ENCODE results near the gene UBE2K. TPM values are rescaled to one million over a fixed set of nuclear protein-coding genes. Genes with fewer than 3 reads are reported as not detected.

The UBE2K gene
- total and polyA plus RNA-seq, 2 of the 13 experiments (the other 11 are each of a cell fraction or from before 2014, with no cell fraction given) = 36.2 to 81.0 TPM

- TF ChIP-seq NFATC3 (CRISPR knock-in tag; IDR thresholded peaks at IDR 0.05) (no peak), TBX2 (CRISPR knock-in tag; IDR thresholded peaks at IDR 0.05; ENCODE audit: borderline replicate concordance) (peak; percentile 58; the same call in 1 of the 2 replicates), SOX6 (IDR thresholded peaks at IDR 0.05) (no peak), SOX6 (CRISPR knock-in tag; IDR thresholded peaks at IDR 0.05) (0 out of 2 replicates have a peak, but pooled peaks have one; percentile 9), CBX1 (IDR thresholded peaks at IDR 0.05; ENCODE audit: low read depth) (no peak), NCOR1 (IDR thresholded peaks at IDR 0.05; ENCODE audit: borderline replicate concordance, low read length) (no peak), ZNF569 (CRISPR knock-in tag; IDR thresholded peaks at IDR 0.05; ENCODE audit: borderline replicate concordance) (no peak), RAD51 (IDR thresholded peaks at IDR 0.05; ENCODE audit: borderline replicate concordance) (no peak), ATF1 (CRISPR knock-in tag; IDR thresholded peaks at IDR 0.05) (no peak), SNAI1 (CRISPR knock-in tag; IDR thresholded peaks at IDR 0.05; ENCODE audit: borderline replicate concordance) (no peak), ZNF276 (CRISPR knock-in tag; IDR thresholded peaks at IDR 0.05; ENCODE audit: low read depth) (peak; percentile 57; the same call in 1 of the 2 replicates), ZMYM4 (CRISPR knock-in tag; IDR thresholded peaks at IDR 0.05) (peak; percentile 71), ZFP36 (IDR thresholded peaks at IDR 0.05; ENCODE audit: borderline replicate concordance, low read depth, low read length, partially characterized antibody) (no peak), ZNF570 (CRISPR knock-in tag; IDR thresholded peaks at IDR 0.05; ENCODE audit: borderline replicate concordance) (no peak; the same call in 1 of the 2 replicates), ZNF672 (CRISPR knock-in tag; IDR thresholded peaks at IDR 0.05) (peak; percentile 79; the same call in 1 of the 2 replicates), SMAD3 (CRISPR knock-in tag; IDR thresholded peaks at IDR 0.05) (no peak), MTA3 (CRISPR knock-in tag; IDR thresholded peaks at IDR 0.05) (no peak), ZFY (CRISPR knock-in tag; IDR thresholded peaks at IDR 0.05) (peak; percentile 61; the same call in 1 of the 2 replicates), RFX3 (CRISPR knock-in tag; IDR thresholded peaks at IDR 0.05) (no peak), ZNF660 (CRISPR knock-in tag; IDR thresholded peaks at IDR 0.05; ENCODE audit: borderline replicate concordance, low read depth) (no peak), ZBTB3 (CRISPR knock-in tag; IDR thresholded peaks at IDR 0.05; ENCODE audit: borderline replicate concordance, low read depth) (no peak), EP300 (IDR thresholded peaks at IDR 0.05; ENCODE audit: low read depth in 2 of 2, low read length in 2 of 2) (no peak; a peak in 1 of 4 replicates), EP300 (CRISPR knock-in tag; IDR thresholded peaks at IDR 0.05; ENCODE audit: borderline replicate concordance) (no peak), RXRB (CRISPR knock-in tag; IDR thresholded peaks at IDR 0.05; ENCODE audit: borderline replicate concordance) (no peak), ZFP82 (CRISPR knock-in tag; IDR thresholded peaks at IDR 0.05; ENCODE audit: borderline replicate concordance) (peak; percentile 90; the same call in 1 of the 2 replicates), ZNF512B (CRISPR knock-in tag; IDR thresholded peaks at IDR 0.05; ENCODE audit: borderline replicate concordance) (no peak), ZNF850 (CRISPR knock-in tag; conservative IDR thresholded peaks at IDR 0.05) (0 out of 2 replicates have a peak, but pooled peaks have one; percentile 19)
Measured at GRCh38 chr4:39697740-39698423, at the start of gene UBE2K (continued).

Measured in HepG2 (cell line).